Adipocyte (in vitro differentiated cells): ENCODE results near the gene OXER1.
"Not testable (repeated sequence)": the region's sequence is repeated elsewhere in the genome, so short reads cannot be mapped to it uniquely, and the experiment has no call there.

Source experiments
- DNase-seq: peaks from one replicate; pipeline ENCODE4 v3.0.0-alpha.2; 2015; ENCODE audit warnings: low read depth
- H3K27me3 ChIP-seq: replicated peaks from 2 replicates; pipeline ENCODE4 v1.7.0; 2013; ENCODE audit warnings: mild to moderate bottlenecking, low read length, moderate library complexity; ENCODE audit not compliant: control insufficient read depth, insufficient read depth
- H3K36me3 ChIP-seq: 2 replicates; pipeline ENCODE4 v1.7.0; 2013; ENCODE audit warnings: low read length, mild to moderate bottlenecking, moderate library complexity; ENCODE audit not compliant: control insufficient read depth, insufficient read depth, severe bottlenecking
- H3K4me1 ChIP-seq: 2 replicates; pipeline ENCODE4 v1.7.0; 2013; ENCODE audit warnings: mild to moderate bottlenecking, low read length, moderate library complexity; ENCODE audit not compliant: control insufficient read depth, insufficient read depth
- H3K4me3 ChIP-seq: 2 replicates; pipeline ENCODE4 v1.7.0; 2013; ENCODE audit warnings: mild to moderate bottlenecking, low read length, moderate library complexity
- H3K9ac ChIP-seq: 2 replicates; pipeline ENCODE4 v1.7.0; 2013; ENCODE audit warnings: mild to moderate bottlenecking, low read length, moderate library complexity
- H3K9me3 ChIP-seq: 2 replicates; pipeline ENCODE4 v1.7.0; 2013; ENCODE audit warnings: mild to moderate bottlenecking, low read length, moderate library complexity; ENCODE audit not compliant: control insufficient read depth

Gene OXER1

DNA sequence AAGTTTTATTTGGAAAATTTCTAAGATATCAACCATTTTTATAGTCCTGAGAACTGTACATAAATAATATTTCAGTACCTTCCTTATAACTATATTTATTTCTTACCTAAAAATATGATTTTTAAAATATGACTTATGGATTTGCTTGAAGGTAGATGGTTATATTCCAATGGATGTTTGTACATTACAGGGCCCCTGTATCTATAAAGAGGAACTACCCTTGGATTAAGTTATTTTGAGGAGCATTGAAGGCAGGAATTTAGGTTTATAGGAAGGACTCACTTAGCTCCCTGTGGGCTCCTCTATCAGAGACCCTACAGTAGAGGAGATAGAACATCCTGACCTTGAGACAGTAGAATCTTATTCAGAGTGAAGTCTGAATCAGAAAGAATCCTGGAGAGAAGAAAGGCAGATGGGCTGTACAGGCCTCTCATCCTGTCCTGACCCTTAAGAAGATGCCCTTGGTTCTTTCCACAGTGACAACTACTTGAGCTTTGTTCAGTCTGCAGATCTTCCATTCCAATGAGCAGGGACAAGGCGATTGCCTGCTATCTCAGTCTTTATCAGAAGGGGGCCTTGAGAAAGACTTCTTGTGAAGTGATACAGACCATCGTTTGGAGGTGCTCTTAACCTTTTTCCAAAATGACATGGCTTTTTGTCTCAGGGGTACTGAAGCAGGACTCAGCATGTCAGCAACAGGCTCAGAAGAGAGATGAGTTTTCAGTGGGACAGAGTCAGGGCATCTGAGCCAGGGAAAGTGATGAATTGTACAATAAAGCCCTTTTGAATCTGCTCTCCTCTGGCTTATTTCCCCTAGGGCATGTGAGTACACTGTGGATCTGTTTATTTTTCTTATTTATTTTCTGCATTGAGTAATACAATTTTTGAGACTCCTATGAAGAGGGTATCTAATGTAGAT, 20.9 kb downstream of the OXER1 start:
- no peaks in the 10 kb centered on the region for H3K27me3 ChIP-seq
- H3K9ac ChIP-seq: no peak overlapping the region
- DNase-seq: peak; percentile 43
- H3K4me1 ChIP-seq: peaks cover 6% of the 10 kb centered on the region
- H3K4me3 ChIP-seq: no peak overlapping the region
- no peaks in the 10 kb centered on the region for H3K36me3 ChIP-seq
- peaks cover 3% of the 10 kb centered on the region for H3K9me3 ChIP-seq

DNA sequence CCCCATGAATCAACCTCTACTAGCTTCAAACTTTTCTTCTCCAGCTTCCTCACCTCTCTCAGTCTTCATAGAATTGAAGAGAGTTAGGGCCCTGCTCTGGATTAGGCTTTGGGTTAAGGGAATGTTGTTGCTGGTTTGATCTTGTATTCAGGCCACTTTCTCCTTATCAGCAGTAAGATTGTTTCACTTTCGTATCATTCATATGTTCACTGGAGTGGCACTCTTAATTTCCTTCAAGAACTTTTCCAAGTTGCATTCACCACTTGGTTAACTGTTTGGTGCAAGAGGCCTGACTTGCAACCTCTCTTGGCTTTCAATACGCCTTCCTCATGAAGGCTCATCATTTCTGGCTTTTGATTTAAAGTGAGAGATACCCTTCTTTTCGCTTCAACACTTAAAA, 22.8 kb downstream of the OXER1 start:
- no peak overlapping the region for H3K4me3 ChIP-seq
- no peaks in the 10 kb centered on the region for H3K36me3 ChIP-seq
- no peak overlapping the region for H3K9ac ChIP-seq
- H3K4me1 ChIP-seq: peaks cover 9% of the 10 kb centered on the region
- DNase-seq: no peak
- H3K9me3 ChIP-seq: peaks cover 3% of the 10 kb centered on the region
- H3K27me3 ChIP-seq: no peaks in the 10 kb centered on the region

DNA sequence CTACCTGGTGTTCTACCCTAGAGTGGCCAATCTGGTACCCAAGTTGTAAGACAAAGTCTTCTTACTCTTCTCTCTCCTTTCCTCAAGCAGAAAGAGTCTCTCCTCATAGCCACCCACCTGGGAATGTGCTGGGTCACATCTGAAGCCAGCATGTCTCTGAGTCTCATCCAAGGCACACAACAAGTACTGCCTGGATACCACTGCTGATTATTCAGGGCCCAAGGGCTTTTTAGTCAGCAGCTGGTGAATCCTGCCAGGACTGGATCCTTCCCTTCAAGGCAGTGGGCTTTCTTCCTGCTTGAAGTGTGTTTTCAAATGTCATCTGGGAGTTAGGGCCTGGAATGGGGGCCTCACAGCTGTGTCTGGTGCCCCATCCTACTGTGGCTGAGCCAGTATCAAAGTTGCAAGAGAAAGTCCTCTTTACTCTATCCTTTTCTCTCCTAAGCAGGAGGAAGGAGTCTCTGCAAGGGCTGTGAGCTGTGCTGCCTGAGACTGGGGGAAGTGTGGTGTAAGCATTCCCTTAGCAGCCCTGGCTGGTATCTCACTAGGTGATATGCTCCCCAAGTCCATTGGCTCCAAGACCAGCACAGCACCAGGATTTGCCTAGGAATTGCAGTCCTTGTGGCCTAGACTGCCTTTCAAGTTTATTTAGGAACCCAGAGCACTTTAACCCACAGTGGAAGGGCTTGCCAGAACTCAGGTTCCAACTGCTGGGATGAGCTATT, 27.2 kb downstream of the OXER1 start:
- Histone ChIP-seq H3K4me1 (peaks cover 3% of the 10 kb centered on the region), H3K36me3 (peaks cover 8% of the 10 kb centered on the region), H3K9me3 (peaks cover 10% of the 10 kb centered on the region), H3K9ac (no peak overlapping the region), H3K4me3 (no peak overlapping the region), H3K27me3 (no peaks in the 10 kb centered on the region)
- no peak for DNase-seq

DNA sequence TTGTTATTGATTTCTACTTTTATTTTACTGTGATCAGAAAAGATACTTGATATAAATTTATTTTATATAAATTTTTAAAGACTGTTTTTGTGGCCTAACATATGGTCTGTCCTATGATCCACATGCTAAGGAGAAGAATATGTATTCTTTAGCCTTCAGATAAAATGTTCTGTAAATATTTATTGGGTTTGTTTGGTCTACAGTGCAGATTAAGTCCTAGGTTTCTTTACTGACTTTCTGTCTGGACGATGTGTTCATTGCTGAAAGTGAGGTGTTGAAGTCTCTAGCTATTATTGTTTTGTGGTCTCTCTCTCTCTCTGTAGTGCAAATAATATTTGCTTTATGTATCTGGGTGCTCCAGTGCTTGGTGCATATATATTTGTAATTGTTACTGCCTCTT, 30.1 kb downstream of the OXER1 start:
- Histone ChIP-seq H3K27me3 (no peaks in the 10 kb centered on the region), H3K4me3 (no peak overlapping the region), H3K36me3 (peaks cover 8% of the 10 kb centered on the region), H3K9me3 (peaks cover 7% of the 10 kb centered on the region), H3K4me1 (peaks cover 3% of the 10 kb centered on the region), H3K9ac (no peak overlapping the region)
- no peak for DNase-seq

DNA sequence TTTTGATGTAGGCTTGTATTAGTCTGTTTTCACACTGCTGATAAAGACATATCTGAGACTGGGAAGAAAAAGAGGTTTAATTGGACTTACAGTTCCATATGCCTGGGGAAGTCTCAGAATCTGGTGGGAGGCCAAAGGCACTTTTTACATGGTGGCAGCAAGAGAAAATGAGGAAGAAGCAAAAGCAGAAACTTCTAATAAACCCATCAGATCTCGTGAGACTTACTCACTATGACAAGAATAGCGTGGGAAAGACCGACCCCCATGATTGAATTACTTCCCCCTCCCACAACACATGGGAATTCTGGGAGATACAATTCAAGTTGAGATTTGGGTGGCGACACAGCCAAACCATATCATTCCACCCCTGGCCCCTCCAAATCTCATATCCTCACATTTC, 32.6 kb downstream of the OXER1 start:
- not testable (repeated sequence) for H3K4me3 ChIP-seq, H3K9ac ChIP-seq, DNase-seq

DNA sequence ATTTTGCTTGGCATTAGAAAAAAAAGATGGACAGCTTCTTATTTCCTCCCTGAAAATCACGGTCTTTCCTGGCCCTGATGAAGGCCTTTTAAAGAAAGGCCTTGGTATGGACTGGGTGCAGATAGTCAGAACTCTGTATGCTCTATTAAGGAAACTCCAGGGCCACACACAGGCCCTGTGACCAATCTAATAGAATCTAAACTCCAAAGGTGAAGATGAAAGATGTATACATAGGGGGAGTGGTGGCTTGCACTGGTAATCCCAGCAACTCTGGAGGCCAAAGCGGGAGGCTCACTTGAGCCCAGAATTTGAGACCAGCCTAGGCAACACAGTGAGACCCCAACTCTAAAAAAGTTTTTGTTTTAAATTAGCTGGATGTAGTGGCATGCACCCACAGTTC, 37.3 kb downstream of the OXER1 start:
- no peak overlapping the region for H3K9ac ChIP-seq
- peaks cover 13% of the 10 kb centered on the region for H3K4me1 ChIP-seq
- no peak overlapping the region for H3K4me3 ChIP-seq
- no peaks in the 10 kb centered on the region for H3K9me3 ChIP-seq
- no peaks in the 10 kb centered on the region for H3K27me3 ChIP-seq
- peaks cover 2% of the 10 kb centered on the region for H3K36me3 ChIP-seq
- DNase-seq: no peak

More for the DNA sequence above, 32.6 kb downstream of the OXER1 start:
- H3K36me3 ChIP-seq: peaks cover 10% of the 10 kb centered on the region
- not testable (repeated sequence) for H3K9me3 ChIP-seq, H3K4me1 ChIP-seq, H3K27me3 ChIP-seq

DNA sequence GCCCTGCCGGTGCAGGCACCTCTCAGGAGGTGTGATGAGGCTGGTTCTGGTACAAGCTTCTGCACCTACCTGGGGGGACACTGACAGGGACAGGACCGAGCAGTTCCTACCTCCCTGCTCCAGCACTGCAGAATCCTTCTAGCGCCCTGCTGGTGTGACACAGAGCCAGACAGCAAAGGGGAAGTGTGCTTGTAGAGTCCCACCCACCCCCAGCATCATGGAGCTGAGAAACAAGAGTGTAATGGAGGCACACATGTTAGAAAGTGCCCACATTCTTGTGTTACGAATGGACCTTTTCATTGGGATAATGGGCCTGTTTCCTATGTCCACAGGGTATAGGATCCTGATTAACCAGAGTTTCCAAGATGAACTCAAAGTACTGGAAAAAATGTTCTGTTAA, 38.3 kb downstream of the OXER1 start:
- Histone ChIP-seq H3K27me3 (no peaks in the 10 kb centered on the region), H3K4me1 (peaks cover 13% of the 10 kb centered on the region), H3K36me3 (peaks cover 2% of the 10 kb centered on the region), H3K9me3 (no peaks in the 10 kb centered on the region), H3K9ac (no peak overlapping the region), H3K4me3 (no peak overlapping the region)
- no peak for DNase-seq

DNA sequence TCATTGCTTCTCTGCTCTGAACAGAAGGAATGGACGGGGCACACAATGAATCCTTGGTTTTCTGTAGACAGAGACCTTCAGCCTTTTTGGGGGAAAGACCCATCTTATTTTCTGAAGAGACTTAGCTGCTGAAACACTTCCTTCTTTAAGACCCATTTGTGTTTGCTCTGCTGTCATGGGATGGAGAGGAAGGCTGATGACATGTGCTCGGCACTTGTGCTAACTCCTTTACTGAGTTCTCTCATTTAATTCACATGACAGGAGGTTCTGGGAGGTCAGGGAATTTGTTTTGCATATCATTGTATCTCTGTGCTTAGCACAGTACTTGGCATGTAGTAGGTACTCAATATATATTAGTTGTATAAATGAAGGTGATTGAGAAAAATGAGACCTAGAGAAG, 39.0 kb downstream of the OXER1 start:
- H3K4me1 ChIP-seq: peaks cover 13% of the 10 kb centered on the region
- no peak overlapping the region for H3K4me3 ChIP-seq
- H3K27me3 ChIP-seq: no peaks in the 10 kb centered on the region

DNA sequence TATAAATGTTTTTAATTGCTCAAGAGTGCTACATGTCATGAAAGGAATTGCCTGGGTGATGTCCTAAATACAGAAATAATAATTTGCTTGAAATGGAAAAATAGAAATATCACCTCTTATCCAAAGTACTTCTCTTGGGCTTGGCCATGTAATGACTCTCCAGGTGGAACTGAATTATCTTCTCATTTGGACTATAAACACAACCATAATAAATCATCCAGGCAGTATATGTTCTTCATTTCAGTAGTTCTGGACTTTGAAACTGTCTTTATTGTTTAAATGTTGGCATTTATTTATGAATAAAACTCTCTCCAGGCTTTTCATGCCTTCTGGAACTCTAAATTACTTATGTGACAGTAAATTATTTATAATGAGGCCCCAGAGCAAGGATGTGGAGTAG, 40.5 kb downstream of the OXER1 start:
- Histone ChIP-seq H3K9ac (no peak overlapping the region), H3K36me3 (peaks cover 2% of the 10 kb centered on the region), H3K9me3 (no peaks in the 10 kb centered on the region), H3K4me3 (no peak overlapping the region), H3K4me1 (peaks cover 13% of the 10 kb centered on the region), H3K27me3 (no peaks in the 10 kb centered on the region)
- DNase-seq: no peak

More for the DNA sequence above, 39.0 kb downstream of the OXER1 start:
- H3K36me3 ChIP-seq: peaks cover 2% of the 10 kb centered on the region
- no peak overlapping the region for H3K9ac ChIP-seq
- no peaks in the 10 kb centered on the region for H3K9me3 ChIP-seq
- DNase-seq: no peak

DNA sequence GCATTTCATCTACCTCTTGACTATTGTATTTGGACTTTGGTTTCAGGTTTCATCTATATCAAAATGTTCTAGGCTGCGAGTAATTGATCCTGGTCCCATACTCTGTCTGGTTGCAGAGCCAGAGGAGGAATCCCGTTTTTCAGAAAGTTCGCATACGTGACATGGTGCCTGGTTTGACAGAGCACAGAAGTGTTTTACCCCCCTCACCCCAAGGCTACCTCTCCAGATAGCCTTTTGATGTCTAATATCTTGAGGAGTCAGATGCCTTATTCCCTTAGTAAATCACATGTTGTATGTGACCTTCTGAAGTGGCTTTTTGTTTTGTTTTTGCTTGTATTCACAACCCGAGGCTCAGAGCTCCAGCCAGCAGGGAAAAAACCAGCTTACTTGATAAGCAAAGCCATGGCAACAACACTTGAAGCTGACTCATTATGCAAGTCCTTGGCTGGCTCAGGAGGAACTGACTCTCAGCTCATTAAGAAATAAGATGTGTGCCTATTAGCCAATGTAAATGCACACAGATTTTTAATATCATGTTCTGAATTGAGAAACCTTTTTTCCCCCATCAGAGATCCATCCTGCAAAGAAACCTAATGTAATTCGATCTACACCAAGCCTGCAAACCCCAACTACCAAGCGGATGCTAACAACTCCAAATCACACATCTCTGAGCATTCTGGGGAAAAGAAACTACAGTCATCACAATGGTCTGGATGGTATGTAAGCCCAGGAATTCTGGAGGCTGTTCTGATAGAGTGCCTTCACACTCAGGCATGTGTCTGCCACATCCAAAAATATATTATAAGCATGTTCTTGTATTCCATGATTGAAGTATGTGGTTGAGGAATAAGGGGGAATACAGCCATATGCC, 41.4 kb downstream of the OXER1 start:
- no peaks in the 10 kb centered on the region for H3K9me3 ChIP-seq
- peaks cover 13% of the 10 kb centered on the region for H3K4me1 ChIP-seq
- peak overlapping the region; percentile 51 for H3K4me3 ChIP-seq
- H3K36me3 ChIP-seq: peaks cover 2% of the 10 kb centered on the region
- peak; percentile 85 for DNase-seq
- no peaks in the 10 kb centered on the region for H3K27me3 ChIP-seq
- H3K9ac ChIP-seq: no peak overlapping the region

DNA sequence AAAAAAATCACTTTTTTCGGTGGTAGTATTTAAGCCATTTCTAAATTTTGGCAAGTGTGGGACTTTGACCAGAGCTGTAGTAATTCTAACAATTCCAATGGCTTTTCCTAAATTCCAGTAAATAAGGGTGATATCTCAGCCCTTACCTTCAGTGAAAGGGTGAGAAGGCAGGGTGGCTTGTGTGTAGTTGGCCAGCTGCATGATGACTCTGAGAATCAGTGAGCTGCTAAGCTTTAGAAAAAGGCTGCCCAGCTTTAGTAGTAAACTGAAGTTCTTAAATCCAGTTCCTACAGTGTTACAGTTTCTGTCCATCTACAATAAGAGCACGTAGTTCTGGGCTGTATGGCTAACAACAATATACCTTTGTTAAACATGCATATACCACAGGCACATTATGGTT, 42.0 kb downstream of the OXER1 start:
- Histone ChIP-seq H3K9me3 (no peaks in the 10 kb centered on the region), H3K4me3 (no peak overlapping the region), H3K4me1 (peaks cover 13% of the 10 kb centered on the region), H3K36me3 (no peaks in the 10 kb centered on the region), H3K27me3 (no peaks in the 10 kb centered on the region), H3K9ac (no peak overlapping the region)
- DNase-seq: no peak
